OCI-LY7 (cell line): ENCODE results near the gene ZC2HC1B. TPM values are rescaled to one million over a fixed set of nuclear protein-coding genes. Genes with fewer than 3 reads are reported as not detected.

ENCODE experiments used
- BruUV-seq: library from RNA; stranded (reverse); fragments of 400-500 nt; replicated peaks from 2 replicates; lab custom pipeline; 2021; lab: Mats Ljungman, UMichigan
- CTCF ChIA-PET: fragments of 300-600 bp; sonication (Branson Sonifier 250); formaldehyde crosslinking; loops from one replicate; lab custom pipeline; 2022; ENCODE audit warnings: antibody characterized with exemption; ENCODE audit not compliant: unreplicated experiment; lab: Charles Lee
- POLR2A ChIA-PET: fragments of 300-600 bp; sonication (Branson Sonifier 250); formaldehyde crosslinking; loops from one replicate; lab custom pipeline; 2022; ENCODE audit warnings: antibody characterized with exemption; lab: Charles Lee
- DNase-seq: peaks from one replicate; pipeline ENCODE4 v3.0.0-alpha.2; 2015; ENCODE audit warnings: low spot score
- H2AFZ ChIP-seq: fragments of 200-600 bp; sonication (generic), shearing (Covaris generic); 2 replicates; pipeline ENCODE4 v1.6.1; 2014; ENCODE audit warnings: mild to moderate bottlenecking, antibody characterized with exemption, low read length, moderate library complexity
- H3K27ac ChIP-seq: fragments of 200-600 bp; sonication (generic); 2 replicates; pipeline ENCODE4 v1.5.1; 2014; ENCODE audit warnings: mixed run types, low read depth, mild to moderate bottlenecking, moderate library complexity, low read length, inconsistent platforms; ENCODE audit not compliant: poor library complexity, severe bottlenecking
- H3K36me3 ChIP-seq: fragments of 200-600 bp; sonication (generic); 2 replicates; pipeline ENCODE4 v1.6.1; 2014; ENCODE audit warnings: mild to moderate bottlenecking, antibody characterized with exemption, low read length, moderate library complexity, mixed read lengths; ENCODE audit not compliant: insufficient read depth
- H3K4me1 ChIP-seq: fragments of 200-600 bp; sonication (generic); 2 replicates; pipeline ENCODE4 v1.5.1; 2014; ENCODE audit warnings: mild to moderate bottlenecking, low read length; ENCODE audit not compliant: insufficient read depth, poor library complexity, severe bottlenecking
- H3K4me2 ChIP-seq: fragments of 200-600 bp; sonication (generic); 2 replicates; pipeline ENCODE4 v1.6.1; 2014; ENCODE audit warnings: mild to moderate bottlenecking, low read length
- H3K4me3 ChIP-seq: fragments of 200-600 bp; sonication (generic); 2 replicates; pipeline ENCODE4 v1.5.1; 2014; ENCODE audit warnings: mild to moderate bottlenecking, low read depth, low read length; ENCODE audit not compliant: poor library complexity, severe bottlenecking
- H3K79me2 ChIP-seq: fragments of 200-600 bp; sonication (generic); 2 replicates; pipeline ENCODE4 v1.6.1; 2016; ENCODE audit warnings: low read depth, mild to moderate bottlenecking, low read length, moderate library complexity, mixed read lengths; ENCODE audit not compliant: insufficient read depth
- H3K9me2 ChIP-seq: fragments of 200-600 bp; sonication (generic); 2 replicates; pipeline ENCODE4 v1.6.1; 2016; ENCODE audit warnings: mild to moderate bottlenecking, low read length, mixed read lengths; ENCODE audit not compliant: insufficient read depth
- H3K9me3 ChIP-seq: fragments of 200-600 bp; sonication (generic); 2 replicates; pipeline ENCODE4 v1.6.1; 2014; ENCODE audit warnings: mild to moderate bottlenecking, mixed run types, low read length, mixed read lengths
- H4K20me1 ChIP-seq: fragments of 200-600 bp; sonication (generic); 2 replicates; pipeline ENCODE4 v1.6.1; 2014; ENCODE audit warnings: mild to moderate bottlenecking, antibody characterized with exemption, low read length, moderate library complexity, mixed read lengths; ENCODE audit not compliant: insufficient read depth
- CTCF ChIP-seq: fragments of 200-600 bp; sonication (generic); conservative IDR thresholded peaks from 2 replicates; pipeline ENCODE4 v1.5.1; 2014; ENCODE audit warnings: mild to moderate bottlenecking, antibody characterized with exemption, low read length, moderate library complexity, mixed read lengths
- EZH2phosphoT487 ChIP-seq: fragments of 200-600 bp; sonication (generic); IDR thresholded peaks from 2 replicates; pipeline ENCODE4 v1.6.1; 2018; ENCODE audit warnings: low read depth, borderline replicate concordance, mild to moderate bottlenecking, mixed run types, antibody characterized with exemption, low read length, moderate library complexity, mixed read lengths
- intact Hi-C: fragments of 100-400 bp; cut with micrococcal nuclease; formaldehyde crosslinking; loops from one replicate; pipeline ENCODE4 v1.10.0; 2022; ENCODE audit not compliant: unreplicated experiment
- total RNA-seq, 2 experiments: library from RNA; depleted of rRNA in 1 of 2; stranded (reverse); fragments of >200 nt in 1 of 2; shearing (Covaris generic) in 1 of 2; gene quantifications; 2 replicates each; pipeline ENCODE4 v1.2.3, GENCODE V29; 2014 to 2022

Gene ZC2HC1B
- total RNA-seq, 2 experiments from 2014 or later: not detected

DNA sequence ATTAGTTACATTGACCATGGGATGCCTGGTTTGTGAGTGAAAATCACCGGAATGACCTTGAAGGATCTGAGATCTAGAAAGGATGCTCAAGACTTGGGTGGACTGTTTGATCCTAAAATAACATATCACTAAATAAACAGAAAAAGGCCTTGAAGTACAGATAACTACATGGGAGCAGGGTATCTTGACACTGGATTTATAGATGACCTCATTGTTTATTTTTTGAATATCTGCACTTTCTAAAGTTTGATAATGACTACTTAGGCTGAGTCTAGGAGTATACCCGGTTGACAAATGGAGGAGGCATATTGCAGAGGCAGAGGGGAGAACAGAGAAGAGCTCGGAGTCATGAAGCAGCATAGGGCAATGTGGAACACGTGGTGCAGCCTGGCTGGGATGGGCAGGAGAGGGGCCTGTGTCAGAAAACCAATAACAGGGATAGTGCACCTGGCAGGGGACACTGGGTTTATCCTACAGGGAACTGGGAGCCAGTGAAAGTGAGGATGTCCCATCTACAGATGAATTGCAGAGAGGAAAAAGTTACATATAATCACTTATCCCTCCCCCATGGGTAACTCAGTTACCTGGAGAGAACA lies 93.5 kb downstream of the ZC2HC1B start:
- Histone ChIP-seq H3K4me2 (no peak overlapping the region), H3K9me3 (no peaks in the 10 kb centered on the region), H3K79me2 (no peaks in the 10 kb centered on the region), H2AFZ (no peak overlapping the region), H3K4me1 (no peaks in the 10 kb centered on the region), H3K27ac (no peak overlapping the region), H3K4me3 (no peak overlapping the region), H3K36me3 (no peaks in the 10 kb centered on the region), H4K20me1 (no peaks in the 10 kb centered on the region), H3K9me2 (no peaks in the 10 kb centered on the region)
- intact Hi-C loops: no loop called here
- ChIA-PET POLR2A (interaction anchor here (0.6 kb wide), 1 partner anchor 212 kb away, joined by 3 read pairs; no protein-coding TSS in a partner anchor), CTCF (no interaction called here)
- TF ChIP-seq CTCF (no peak), EZH2phosphoT487 (no peak)
- no TSS peak for BruUV-seq
- no peak for DNase-seq

DNA sequence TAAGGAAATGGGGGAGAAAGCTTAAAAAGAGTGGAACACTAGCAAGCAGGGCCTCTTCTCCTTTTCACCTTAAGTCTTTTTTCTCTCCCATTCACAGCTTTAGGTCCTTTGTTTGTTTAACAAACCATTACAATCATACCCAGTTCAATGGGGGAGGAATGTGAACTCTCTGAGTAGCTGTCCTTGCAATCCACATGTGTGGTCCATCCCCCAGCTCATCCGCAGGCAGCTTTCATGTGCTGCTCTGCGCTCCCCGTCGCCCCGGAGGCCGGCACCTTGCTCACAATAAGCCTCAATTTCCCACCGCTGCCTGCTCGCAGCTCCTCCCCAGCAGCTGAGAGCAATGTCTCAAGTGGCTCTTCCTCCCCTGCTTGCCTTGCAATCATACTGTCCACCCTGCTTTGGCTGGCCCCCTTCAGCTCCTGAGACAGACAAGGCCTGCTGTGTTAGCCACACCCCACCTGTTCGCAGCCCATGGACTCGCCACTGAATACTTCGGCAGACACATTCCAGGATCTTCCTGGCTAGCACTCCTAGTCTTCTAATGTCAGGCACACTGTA lies 94.6 kb downstream of the ZC2HC1B start:
- Histone ChIP-seq H3K9me3 (no peaks in the 10 kb centered on the region), H3K9me2 (no peaks in the 10 kb centered on the region), H4K20me1 (no peaks in the 10 kb centered on the region), H3K4me1 (no peaks in the 10 kb centered on the region), H3K79me2 (no peaks in the 10 kb centered on the region), H3K4me3 (no peak overlapping the region), H3K4me2 (no peak overlapping the region), H3K27ac (no peak overlapping the region), H2AFZ (no peak overlapping the region), H3K36me3 (no peaks in the 10 kb centered on the region)
- BruUV-seq: no TSS peak
- ChIA-PET CTCF (no interaction called here), POLR2A (interaction anchor here (0.7 kb wide), 1 partner anchor 28 kb away, joined by 6 read pairs; no protein-coding TSS in a partner anchor)
- no peak for TF ChIP-seq EZH2phosphoT487
- TF ChIP-seq CTCF: no peak
- DNase-seq: no peak
- intact Hi-C loops: no loop called here

- Histone ChIP-seq H3K4me1 (no peaks in the 10 kb centered on the region), H3K79me2 (no peaks in the 10 kb centered on the region), H4K20me1 (no peaks in the 10 kb centered on the region), H3K4me2 (no peak overlapping the region), H2AFZ (no peak overlapping the region), H3K36me3 (no peaks in the 10 kb centered on the region), H3K4me3 (no peak overlapping the region), H3K27ac (no peak overlapping the region), H3K9me3 (no peaks in the 10 kb centered on the region), H3K9me2 (no peaks in the 10 kb centered on the region)
- no peak for DNase-seq
- TF ChIP-seq EZH2phosphoT487 (no peak), CTCF (no peak)
- no TSS peak for BruUV-seq
- intact Hi-C loops: no loop called here
- CTCF ChIA-PET: interaction anchor here (1.1 kb wide), 1 partner anchor 18 kb away, joined by 3 read pairs; no protein-coding TSS in a partner anchor
- POLR2A ChIA-PET: interaction anchor here (0.7 kb wide), 1 partner anchor 27 kb away, joined by 6 read pairs; no protein-coding TSS in a partner anchor
These were observed 95.7 kb downstream of the ZC2HC1B start for GRCh38 chr6:143959927-143960326.
